Colonic mucosa (tissue), 4 donors: Measurements from ENCODE around the gene ZNF865. TPM values are rescaled to one million over a fixed set of nuclear protein-coding genes. Genes with fewer than 3 reads are reported as not detected.

Experiments
- DNase-seq: peaks from one replicate; pipeline ENCODE4 v3.0.0-alpha.2; 2020
- H3K27ac ChIP-seq: fragments of 200-600 bp; one replicate; pipeline ENCODE4 v1.8.0; 2021
- H3K27me3 ChIP-seq: fragments of 200-600 bp; one replicate; pipeline ENCODE4 v1.8.0; 2021
- H3K36me3 ChIP-seq: fragments of 200-600 bp; one replicate; pipeline ENCODE4 v1.8.0; 2021
- H3K4me1 ChIP-seq: fragments of 200-600 bp; one replicate; pipeline ENCODE4 v1.8.0; 2021; ENCODE audit warnings: mild to moderate bottlenecking
- H3K4me3 ChIP-seq: fragments of 200-600 bp; one replicate; pipeline ENCODE4 v1.8.0; 2021
- H3K9ac ChIP-seq, 2 donors: one replicate each; pipeline ENCODE4 v1.7.0; 2013; ENCODE audit warnings: control low read depth in 2 of 2, low read depth in 2 of 2, low read length in 2 of 2
- H3K9me3 ChIP-seq: fragments of 200-600 bp; one replicate; pipeline ENCODE4 v1.8.0; 2021
- CTCF ChIP-seq: fragments of 200-600 bp; IDR thresholded peaks from one replicate; pipeline ENCODE4 v1.8.0; 2022; ENCODE audit warnings: antibody characterized with exemption, mild to moderate bottlenecking
- intact Hi-C: fragments of 100-400 bp; cut with DNase I; formaldehyde crosslinking; loops from one replicate; pipeline ENCODE4 v1.14.1; 2022
- total RNA-seq, 2 donors: library from RNA; stranded (reverse); fragmentation: NEBNext Ultra II Directional in 1 of 2; extraction: Animal tissue kit (Norgen Biotek cat#: 25700) in 1 of 2; gene quantifications; one replicate each; pipeline ENCODE4 v1.2.1, GENCODE V29; 2021
- donor health status: healthy.
- donor health status: DM: no; HTN: no; CAD: no.
- donor health status: DM: no; HTN: no; CAD: no.

Gene ZNF865
- total RNA-seq, 2 donors from 2014 or later = 12.9 to 13.1 TPM

GRCh38 chr19:55591555-55591954 is 13.9 kb upstream of the ZNF865 start:
- Histone ChIP-seq H3K27ac (no peak overlapping the region), H3K9me3 (no peaks in the 10 kb centered on the region), H3K4me1 (peaks cover 3% of the 10 kb centered on the region), H3K4me3 (no peak overlapping the region), H3K27me3 (no peaks in the 10 kb centered on the region), H3K36me3 (no peaks in the 10 kb centered on the region), H3K9ac (no peak overlapping the region)
- DNase-seq = no peak
- intact Hi-C loops = no loop called here
- TF ChIP-seq CTCF = no peak

- H3K4me1 ChIP-seq = no peaks in the 10 kb centered on the region
- H3K9ac ChIP-seq = no peak overlapping the region
- H3K36me3 ChIP-seq = no peaks in the 10 kb centered on the region
- DNase-seq = no peak
- no peak overlapping the region for H3K27ac ChIP-seq
- intact Hi-C loops = no loop called here
- H3K4me3 ChIP-seq = no peak overlapping the region
- TF ChIP-seq CTCF = no peak
- no peaks in the 10 kb centered on the region for H3K9me3 ChIP-seq
- H3K27me3 ChIP-seq = no peaks in the 10 kb centered on the region
Observed at GRCh38 chr19:55592391-55593090, 12.9 kb upstream of the ZNF865 start.

- Histone ChIP-seq H3K4me3 (no peak overlapping the region), H3K36me3 (no peaks in the 10 kb centered on the region), H3K4me1 (no peaks in the 10 kb centered on the region), H3K9ac (no peak overlapping the region), H3K9me3 (no peaks in the 10 kb centered on the region), H3K27ac (no peak overlapping the region), H3K27me3 (no peaks in the 10 kb centered on the region)
- TF ChIP-seq CTCF = no peak
- DNase-seq = no peak
- intact Hi-C loops = no loop called here
Observed at GRCh38 chr19:55593096-55593772, 12.2 kb upstream of the ZNF865 start.

- H3K9ac ChIP-seq = no peak overlapping the region
- no peak for DNase-seq
- intact Hi-C loops = no loop called here
- H3K4me1 ChIP-seq = no peaks in the 10 kb centered on the region
- H3K27ac ChIP-seq = no peak overlapping the region
- no peaks in the 10 kb centered on the region for H3K27me3 ChIP-seq
- H3K36me3 ChIP-seq = no peaks in the 10 kb centered on the region
- H3K4me3 ChIP-seq = no peak overlapping the region
- H3K9me3 ChIP-seq = no peaks in the 10 kb centered on the region
- TF ChIP-seq CTCF = no peak
Observed at GRCh38 chr19:55594996-55595545, 10.4 kb upstream of the ZNF865 start.

GRCh38 chr19:55596304-55596703 is 9.1 kb upstream of the ZNF865 start:
- Histone ChIP-seq H3K36me3 (no peaks in the 10 kb centered on the region), H3K9me3 (no peaks in the 10 kb centered on the region), H3K9ac (no peak overlapping the region), H3K4me1 (no peaks in the 10 kb centered on the region), H3K27ac (no peak overlapping the region), H3K4me3 (no peak overlapping the region), H3K27me3 (no peaks in the 10 kb centered on the region)
- TF ChIP-seq CTCF = no peak
- DNase-seq = no peak
- intact Hi-C loops = no loop called here
